Measurements from ENCODE around the gene TDRD5. TPM values are rescaled to one million over a fixed set of nuclear protein-coding genes. Genes with fewer than 3 reads are reported as not detected.

The TDRD5 gene
- polyA plus RNA-seq (2012; ENCODE audit: insufficient read depth, insufficient read length): not detected

GRCh38 chr1:179591592-179592580, at the start of gene TDRD5:
TSS of gene TDRD5 (plus strand) at chr1:179591832. CDS start at chr1:179592616, 784 bp downstream.
- DNase-seq (ENCODE audit: low read depth, low spot score): no peak
- no peak within 1 kb of the TSS for H3K4me3 ChIP-seq (ENCODE audit: low read length)

- no peak overlapping the region for H3K4me3 ChIP-seq (ENCODE audit: low read length)
- DNase-seq (ENCODE audit: low read depth, low spot score): no peak
These were observed 46.3 kb upstream of the TDRD5 start for GRCh38 chr1:179545321-179545720.

DNA sequence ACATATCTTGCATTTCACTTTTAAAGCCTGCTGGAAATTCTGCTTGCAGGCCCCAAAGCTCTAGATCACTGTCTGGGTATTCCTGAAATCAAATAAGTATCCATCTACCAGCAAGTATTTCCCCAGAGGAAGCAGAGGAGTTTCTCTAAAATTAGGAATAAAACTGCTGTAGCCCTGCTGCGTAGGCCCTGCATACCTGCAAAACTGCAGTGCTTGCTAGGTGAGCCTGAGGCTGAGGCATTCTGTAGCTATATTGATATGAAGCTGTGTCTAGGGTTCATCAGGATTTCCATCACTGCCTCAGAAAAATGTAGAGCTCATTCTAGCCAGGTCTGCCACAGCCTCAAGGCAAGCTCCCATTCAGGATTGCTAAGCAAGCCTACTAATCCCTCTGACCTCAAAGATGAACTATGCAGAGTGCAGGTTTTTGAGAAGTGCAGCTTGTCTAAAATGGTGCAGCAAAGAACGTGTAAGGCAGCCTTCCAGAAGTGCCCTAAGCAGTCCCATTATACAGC, 44.6 kb upstream of the TDRD5 start:
- no peak for DNase-seq (ENCODE audit: low read depth, low spot score)

DNA sequence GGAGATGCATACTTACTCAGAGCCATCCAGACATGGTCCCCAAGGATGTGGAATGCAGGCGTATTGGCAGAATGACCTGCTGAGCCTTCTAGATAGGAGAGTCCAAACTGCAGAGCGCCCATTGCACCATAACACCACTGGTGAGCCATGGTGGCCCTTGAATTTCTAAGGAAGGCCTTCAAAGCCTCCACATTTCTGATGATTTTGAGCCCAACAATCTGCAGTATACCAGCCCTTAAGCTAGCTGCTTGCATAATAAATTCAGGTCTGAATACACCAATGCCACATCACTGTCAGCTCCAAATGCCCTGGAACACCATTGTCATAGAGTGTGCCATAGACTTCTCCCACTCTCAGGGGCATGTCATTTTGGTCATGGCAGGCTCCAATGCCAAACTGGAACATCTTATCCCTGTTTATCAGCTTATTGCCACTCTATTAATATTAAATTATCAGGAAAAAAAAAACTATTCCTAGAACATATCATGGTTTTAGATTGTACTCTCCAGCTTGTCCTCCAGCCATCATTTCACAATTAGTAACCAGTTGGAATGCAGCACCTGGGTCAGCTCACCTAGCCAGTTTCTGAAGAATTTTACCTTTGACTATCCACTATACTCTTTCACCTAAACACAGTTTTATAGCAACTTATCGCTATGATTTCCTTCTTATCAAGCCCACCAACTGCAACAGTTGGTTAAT, 42.8 kb upstream of the TDRD5 start:
- DNase-seq (ENCODE audit: low read depth, low spot score): no peak
- no peak overlapping the region for H3K4me3 ChIP-seq (ENCODE audit: low read length)

More for the DNA sequence above, 44.6 kb upstream of the TDRD5 start:
- no peak overlapping the region for H3K4me3 ChIP-seq (ENCODE audit: low read length)

DNA sequence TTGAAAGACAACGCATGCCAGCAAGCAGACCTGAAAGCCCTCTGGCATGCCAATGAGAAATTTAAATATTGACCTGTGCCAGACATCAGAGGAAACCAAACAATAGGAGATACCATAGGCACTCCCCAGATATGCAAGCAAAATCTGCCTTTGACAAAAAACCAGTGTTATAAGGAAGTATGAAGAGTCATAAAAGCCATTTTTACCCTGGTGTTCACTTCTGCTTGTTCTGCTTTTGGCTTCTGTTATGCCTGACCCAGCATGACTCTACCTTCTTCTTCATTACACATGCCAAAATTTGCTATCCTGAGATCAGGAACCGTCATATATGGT, 42.3 kb upstream of the TDRD5 start:
- DNase-seq (ENCODE audit: low read depth, low spot score): no peak
- no peak overlapping the region for H3K4me3 ChIP-seq (ENCODE audit: low read length)

DNA sequence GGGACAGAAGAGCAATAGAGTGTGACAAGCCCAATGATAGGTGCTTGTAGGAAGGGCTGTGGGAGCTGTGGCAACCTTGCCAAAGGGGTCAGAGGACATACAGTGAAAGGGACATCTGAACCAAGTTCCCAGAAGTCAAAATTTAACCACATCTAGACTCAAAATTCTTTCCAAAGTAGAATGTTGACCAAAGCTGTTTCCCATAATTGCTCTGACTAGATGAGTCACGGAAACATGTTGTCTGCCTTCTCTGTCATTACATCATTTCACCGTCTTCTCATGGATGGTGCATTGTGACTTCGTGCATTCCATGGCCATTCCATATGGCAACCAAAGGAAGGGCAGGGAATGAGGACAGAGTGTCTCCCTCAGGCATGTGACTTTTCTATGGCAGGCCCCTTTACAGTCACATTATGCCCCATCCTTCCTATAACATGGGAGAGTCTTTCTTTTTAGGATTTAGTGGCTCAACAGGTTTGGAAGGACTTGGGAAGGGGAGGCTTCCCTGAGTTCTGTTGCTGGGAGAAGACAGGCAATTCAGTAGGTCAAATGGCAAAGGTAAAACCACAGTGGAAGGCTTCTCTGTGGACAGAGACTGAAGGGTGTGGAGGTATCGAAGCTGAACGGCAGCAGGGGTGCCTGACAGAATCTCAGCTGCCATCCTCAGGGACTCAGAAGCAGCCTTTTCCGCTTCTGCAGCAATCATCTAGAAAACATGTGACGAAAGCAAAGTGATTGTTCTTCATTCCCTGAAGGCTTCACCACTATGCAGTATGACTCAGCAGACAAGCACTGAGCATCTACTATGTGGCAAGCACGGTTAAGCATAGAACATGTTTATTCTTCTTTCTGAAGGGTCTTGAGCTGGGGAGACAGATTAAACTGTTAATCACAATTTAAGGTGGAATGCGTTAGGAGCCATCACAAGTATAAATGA, 40.6 kb upstream of the TDRD5 start:
- no peak for DNase-seq (ENCODE audit: low read depth, low spot score)
- H3K4me3 ChIP-seq (ENCODE audit: low read length): no peak overlapping the region

- no peak overlapping the region for H3K4me3 ChIP-seq (ENCODE audit: low read length)
- no peak for DNase-seq (ENCODE audit: low read depth, low spot score)
These were observed 37.2 kb upstream of the TDRD5 start for GRCh38 chr1:179554427-179554826.

DNA sequence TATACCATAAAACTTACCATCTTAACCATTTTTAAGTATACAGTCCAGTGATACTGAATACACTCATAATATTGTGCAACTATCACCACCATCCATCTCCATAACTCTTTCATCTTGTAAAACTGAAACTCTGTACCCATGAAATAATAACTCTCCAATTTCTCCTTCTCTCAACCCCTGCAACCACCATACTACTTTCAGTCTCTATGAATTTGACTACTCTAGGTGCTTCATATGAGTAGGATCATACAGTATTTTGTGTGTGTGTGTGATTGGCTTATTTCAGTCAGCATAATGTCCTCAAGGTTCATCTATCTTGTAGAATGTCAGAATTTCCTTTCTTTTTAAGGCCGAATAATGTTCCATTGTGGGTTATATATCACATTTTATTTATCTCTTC, 33.6 kb upstream of the TDRD5 start:
- no peak overlapping the region for H3K4me3 ChIP-seq (ENCODE audit: low read length)
- no peak for DNase-seq (ENCODE audit: low read depth, low spot score)

- no peak for DNase-seq (ENCODE audit: low read depth, low spot score)
- H3K4me3 ChIP-seq (ENCODE audit: low read length): no peak within 1 kb of the TSS
These were observed 15.9 kb upstream of the TDRD5 start, which contains the start of gene NPHS2 for GRCh38 chr1:179575497-179576314. TSS of gene NPHS2 (minus strand) at chr1:179575948. CDS start at chr1:179575864, 84 bp downstream.

GRCh38 chr1:179576509-179576908, 15.1 kb upstream of the TDRD5 start:
- H3K4me3 ChIP-seq (ENCODE audit: low read length): no peak overlapping the region

DNA sequence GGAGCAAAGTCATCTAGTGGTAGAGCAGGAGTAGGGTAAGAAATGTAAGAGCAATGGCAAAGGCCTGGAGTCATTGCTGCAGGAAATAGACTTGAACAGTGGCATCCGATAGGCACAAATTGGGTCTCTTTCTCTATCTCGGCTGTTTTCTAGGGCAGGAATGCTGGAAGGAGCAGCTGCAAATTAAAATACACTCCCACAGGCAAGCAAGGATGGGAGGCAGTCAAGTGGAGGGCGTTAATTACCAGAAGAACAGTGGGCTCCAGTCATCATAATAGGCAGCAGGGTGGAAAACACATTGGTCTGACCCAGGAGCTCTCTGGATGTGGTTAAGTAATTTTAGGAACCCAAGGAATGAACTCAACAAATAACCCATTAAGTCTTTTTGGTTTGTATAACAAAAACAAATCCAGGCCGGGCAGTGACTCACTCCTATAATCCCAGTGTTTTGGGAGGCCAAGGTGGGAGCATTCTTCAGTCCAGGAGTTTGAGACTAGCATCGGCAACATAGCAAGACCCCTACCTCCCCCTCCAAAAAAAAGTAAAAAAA, 7.8 kb upstream of the TDRD5 start:
- no peak for DNase-seq (ENCODE audit: low read depth, low spot score)
- H3K4me3 ChIP-seq (ENCODE audit: low read length): no peak overlapping the region

More at GRCh38 chr1:179576509-179576908, 15.1 kb upstream of the TDRD5 start:
- no peak for DNase-seq (ENCODE audit: low read depth, low spot score)

GRCh38 chr1:179586107-179586823, 5.4 kb upstream of the TDRD5 start:
- no peak for DNase-seq (ENCODE audit: low read depth, low spot score)
- H3K4me3 ChIP-seq (ENCODE audit: low read length): no peak overlapping the region

DNA sequence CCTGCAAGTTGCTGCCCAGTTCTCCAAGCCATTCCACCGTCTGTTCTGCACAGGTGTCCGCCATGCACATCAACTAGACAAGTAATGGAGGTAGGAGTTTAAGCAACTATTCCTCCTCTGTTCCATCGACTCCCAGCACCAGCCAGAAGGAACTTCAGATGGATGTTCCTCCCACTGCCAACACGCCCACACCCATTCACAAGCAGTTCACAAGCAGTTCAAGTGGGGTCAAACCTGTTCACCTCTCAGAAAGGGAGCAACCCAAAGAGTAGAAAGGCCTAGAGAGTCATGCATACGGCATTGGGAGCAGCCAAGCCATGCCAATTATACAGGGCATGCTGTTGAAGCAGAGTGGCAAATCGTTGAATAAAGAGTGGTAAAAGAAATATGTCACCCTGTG, 4.3 kb upstream of the TDRD5 start:
- H3K4me3 ChIP-seq (ENCODE audit: low read length): no peak overlapping the region
- DNase-seq (ENCODE audit: low read depth, low spot score): no peak

DNA sequence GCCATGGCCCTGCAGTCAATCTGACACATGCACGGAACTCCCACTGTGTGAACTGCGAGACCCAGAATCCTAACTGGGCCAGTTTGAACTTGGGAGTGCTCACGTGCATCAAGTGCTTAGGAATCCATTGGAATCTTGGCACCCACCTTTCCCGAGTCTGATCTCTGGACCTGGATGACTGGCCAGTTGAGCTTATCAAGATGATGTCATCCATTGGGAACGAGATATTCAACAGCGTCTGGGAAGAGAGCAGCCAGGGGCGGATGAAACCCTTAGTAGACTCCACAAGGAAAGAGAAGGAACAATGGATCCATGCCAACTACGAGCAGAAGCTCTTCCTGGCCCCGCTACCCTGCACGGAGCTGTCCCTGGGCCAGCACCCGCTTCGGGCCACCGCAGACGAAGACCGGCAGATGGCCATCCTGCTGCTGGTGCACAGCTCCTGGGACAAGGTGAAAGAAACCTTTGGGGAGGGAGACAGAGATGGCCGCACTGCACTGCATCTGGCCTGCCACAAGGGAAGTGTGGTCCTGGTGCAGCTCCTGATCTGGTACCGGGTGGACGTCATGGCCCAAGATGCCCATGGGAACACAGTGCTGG, 3.1 kb upstream of the TDRD5 start:
- DNase-seq (ENCODE audit: low read depth, low spot score): no peak
- H3K4me3 ChIP-seq (ENCODE audit: low read length): no peak overlapping the region

DNA sequence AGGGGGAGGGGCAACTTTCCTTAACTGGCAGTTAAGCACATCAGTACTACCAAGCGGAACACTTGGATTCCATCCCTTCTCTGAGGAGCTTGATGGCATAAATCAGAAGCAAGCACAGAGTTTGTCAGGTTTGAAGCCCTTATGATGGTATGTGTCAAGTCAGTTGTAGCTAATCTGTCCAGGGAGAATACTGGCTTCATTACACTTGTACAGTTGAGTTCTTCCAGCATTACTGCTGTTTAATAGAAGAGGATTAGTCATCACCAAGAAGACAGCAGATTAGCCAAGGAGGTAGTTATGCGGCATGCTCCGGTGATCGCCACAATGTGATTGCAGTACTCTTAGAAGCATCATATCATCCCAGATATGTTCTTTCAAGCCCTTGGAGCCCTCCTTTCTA, 2.1 kb upstream of the TDRD5 start:
- no peak overlapping the region for H3K4me3 ChIP-seq (ENCODE audit: low read length)
- no peak for DNase-seq (ENCODE audit: low read depth, low spot score)

DNA sequence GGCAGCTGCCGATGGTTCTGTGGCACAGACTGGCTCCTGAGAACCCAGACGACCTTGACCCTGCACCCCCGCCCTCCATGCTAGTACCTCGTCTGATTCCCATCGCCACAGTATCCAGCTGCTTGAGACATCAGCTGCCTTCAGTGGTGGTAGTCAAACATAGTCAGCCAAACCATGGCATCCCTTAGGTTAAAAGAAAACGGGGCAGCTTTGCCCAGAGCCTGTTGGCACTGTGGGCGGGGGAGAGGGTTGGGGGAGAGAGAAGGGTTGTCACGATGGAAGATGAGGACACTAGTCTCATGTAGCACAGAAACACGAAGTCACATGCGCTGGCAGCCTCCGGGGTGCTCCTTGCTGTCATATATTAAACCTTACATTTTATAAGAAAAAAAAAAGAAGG, 961 bp upstream of the TDRD5 start:
- no peak for DNase-seq (ENCODE audit: low read depth, low spot score)
- H3K4me3 ChIP-seq (ENCODE audit: low read length): no peak overlapping the region

GRCh38 chr1:179591253-179591591, 410 bp upstream of the TDRD5 start:
- H3K4me3 ChIP-seq (ENCODE audit: low read length): no peak overlapping the region
- no peak for DNase-seq (ENCODE audit: low read depth, low spot score)

Measured in Jurkat, Clone E6-1 (cell line).